GM12875 (cell line): ENCODE measurements around the gene PLD4.

Experiments
- H3K4me3 ChIP-seq: one replicate; pipeline ENCODE4 v1.5.1; 2011; ENCODE audit warnings: low read depth, low read length, control low read depth
- CTCF ChIP-seq: IDR thresholded peaks from 2 replicates; pipeline ENCODE4 v1.5.1; 2011; ENCODE audit warnings: low read depth, mild to moderate bottlenecking, control low read depth, inconsistent platforms, low read length, moderate library complexity, borderline replicate concordance; ENCODE audit not compliant: insufficient read depth

PLD4 gene

GRCh38 chr14:104892531-104893434, 31.9 kb upstream of the PLD4 start:
- H3K4me3 ChIP-seq = no peak overlapping the region

GRCh38 chr14:104893435-104894207, 31.1 kb upstream of the PLD4 start:
- H3K4me3 ChIP-seq = no peak overlapping the region
- TF ChIP-seq CTCF = no peak

More at GRCh38 chr14:104892531-104893434, 31.9 kb upstream of the PLD4 start:
- no peak for TF ChIP-seq CTCF

- H3K4me3 ChIP-seq = no peak overlapping the region
- no peak for TF ChIP-seq CTCF
These were observed 30.1 kb upstream of the PLD4 start for GRCh38 chr14:104894331-104895206.

GRCh38 chr14:104895207-104895785, 29.4 kb upstream of the PLD4 start:
- no peak overlapping the region for H3K4me3 ChIP-seq
- TF ChIP-seq CTCF = no peak

- no peak overlapping the region for H3K4me3 ChIP-seq
- TF ChIP-seq CTCF = no peak
These were observed 28.7 kb upstream of the PLD4 start for GRCh38 chr14:104895786-104896661.
